ENCODE data around the gene IGF2BP3. TPM values are rescaled to one million over a fixed set of nuclear protein-coding genes. Genes with fewer than 3 reads are reported as not detected.

IGF2BP3 gene
- total and polyA plus RNA-seq, 8 donors = 0.09 to 1.3 (median 0.55) TPM

- DNase-seq = no peak
- ATAC-seq = no peak
- Histone ChIP-seq H3K36me3 (no peaks in the 10 kb centered on the region), H3K4me3 (no peak overlapping the region), H3K27me3 (peaks cover 19 to 84% (median 46%) of the 10 kb centered on the region in 4 donors), H3K27ac (no peak overlapping the region), H3K9me3 (no peaks in the 10 kb centered on the region), H3K4me1 (peaks cover 0 to 5% (median 0%) of the 10 kb centered on the region in 3 donors)
- intact Hi-C loops (cut with DNase I) = no loop called here
- no peak for TF ChIP-seq CTCF (IDR thresholded peaks at IDR 0.05)
- 64 to 80% methylated on average over 6 of the region's 6 CpGs for WGBS, 2 donors
- peak; percentile 69 for FAIRE-seq
Measured at GRCh38 chr7:23477962-23478866, 7.9 kb upstream of the IGF2BP3 start.

GRCh38 chr7:23477157-23477499 lies 6.8 kb upstream of the IGF2BP3 start:
- Histone ChIP-seq H3K9me3 (no peaks in the 10 kb centered on the region), H3K4me3 (no peak overlapping the region), H3K36me3 (no peaks in the 10 kb centered on the region), H3K27ac (no peak overlapping the region), H3K27me3 (peaks cover 25 to 86% (median 55%) of the 10 kb centered on the region in 4 donors), H3K4me1 (peaks cover 0 to 5% (median 0%) of the 10 kb centered on the region in 3 donors)
- intact Hi-C loops (cut with DNase I) = no loop called here
- 81 to 91% methylated on average over 1 of the region's 1 CpG for WGBS, 2 donors
- FAIRE-seq = no peak
- DNase-seq = no peak
- no peak for ATAC-seq
- no peak for TF ChIP-seq CTCF (IDR thresholded peaks at IDR 0.05)

GRCh38 chr7:23476286-23477156 lies 6.2 kb upstream of the IGF2BP3 start:
- peaks cover 30 to 91% (median 61%) of the 10 kb centered on the region in 4 donors for H3K27me3 ChIP-seq
- intact Hi-C loops (cut with DNase I) = no loop called here
- no peaks in the 10 kb centered on the region for H3K36me3 ChIP-seq
- H3K4me3 ChIP-seq = no peak overlapping the region
- DNase-seq (no peak), ATAC-seq (no peak), FAIRE-seq (no peak)
- TF ChIP-seq CTCF (IDR thresholded peaks at IDR 0.05) = no peak
- no peaks in the 10 kb centered on the region for H3K9me3 ChIP-seq
- peaks cover 0 to 5% (median 0%) of the 10 kb centered on the region in 3 donors for H3K4me1 ChIP-seq
- H3K27ac ChIP-seq = no peak overlapping the region

- H3K36me3 ChIP-seq = no peaks in the 10 kb centered on the region
- TF ChIP-seq CTCF (IDR thresholded peaks at IDR 0.05) = no peak
- H3K9me3 ChIP-seq = no peaks in the 10 kb centered on the region
- FAIRE-seq (no peak), ATAC-seq (no peak), DNase-seq (no peak)
- peaks cover 0 to 13% (median 0%) of the 10 kb centered on the region in 3 donors for H3K4me1 ChIP-seq
- no peak overlapping the region for H3K4me3 ChIP-seq
- peaks cover 38 to 96% (median 66%) of the 10 kb centered on the region in 4 donors for H3K27me3 ChIP-seq
- H3K27ac ChIP-seq = no peak overlapping the region
- intact Hi-C loops (cut with DNase I) = no loop called here
Measured at GRCh38 chr7:23475576-23475839, 5.2 kb upstream of the IGF2BP3 start.

Data from pancreas (tissue), 10 donors.